GM18909 (cell line): ENCODE data around the gene AFF3.

ENCODE experiments used
- ATAC-seq: cut with Tn5 transposase; IDR thresholded peaks from one replicate; pipeline ENCODE4 v1.9.1; 2021; ENCODE audit warnings: mild to moderate bottlenecking; ENCODE audit not compliant: unreplicated experiment, poor library complexity

The AFF3 gene

DNA sequence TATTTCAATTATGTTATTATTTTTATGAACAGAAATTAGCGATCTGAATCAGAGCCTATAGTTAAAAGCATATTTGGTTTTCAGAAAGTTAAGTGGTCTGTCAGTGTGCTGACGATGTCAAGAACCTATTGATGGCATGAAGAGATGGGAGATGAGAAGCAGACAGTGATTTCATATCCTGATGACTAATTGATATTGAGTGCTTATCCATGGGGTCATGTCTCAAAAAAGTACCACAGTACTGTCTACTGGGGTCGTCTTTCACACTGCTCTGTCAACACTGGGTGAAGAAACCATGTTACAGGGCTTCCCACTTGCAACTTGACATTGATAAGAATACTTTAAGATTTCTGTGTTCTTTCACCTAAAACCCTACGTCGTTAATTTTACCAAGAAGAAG, 297.1 kb downstream of the AFF3 start:
- ATAC-seq, result no peak

DNA sequence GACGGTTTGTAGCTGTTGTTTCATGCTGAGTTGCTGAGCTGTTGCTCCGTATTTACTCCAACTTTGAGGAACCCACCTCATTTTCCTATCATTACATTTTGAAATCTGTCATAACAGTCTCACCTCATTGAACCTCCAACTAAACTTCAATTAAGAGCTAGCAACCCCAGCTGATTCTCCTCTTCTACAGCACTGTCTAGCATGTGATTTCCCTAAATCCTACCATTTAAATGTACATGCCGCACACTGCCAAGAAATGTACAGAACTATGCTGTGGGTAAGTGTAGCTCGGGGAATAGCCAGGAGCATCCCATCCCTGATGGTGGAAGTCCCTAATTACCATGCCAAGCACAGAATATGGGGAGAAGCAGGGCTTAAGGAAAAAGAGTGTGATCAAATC, 299.9 kb downstream of the AFF3 start:
- ATAC-seq, result no peak

GRCh38 chr2:99841749-99842148, 300.6 kb downstream of the AFF3 start:
- ATAC-seq, result no peak

DNA sequence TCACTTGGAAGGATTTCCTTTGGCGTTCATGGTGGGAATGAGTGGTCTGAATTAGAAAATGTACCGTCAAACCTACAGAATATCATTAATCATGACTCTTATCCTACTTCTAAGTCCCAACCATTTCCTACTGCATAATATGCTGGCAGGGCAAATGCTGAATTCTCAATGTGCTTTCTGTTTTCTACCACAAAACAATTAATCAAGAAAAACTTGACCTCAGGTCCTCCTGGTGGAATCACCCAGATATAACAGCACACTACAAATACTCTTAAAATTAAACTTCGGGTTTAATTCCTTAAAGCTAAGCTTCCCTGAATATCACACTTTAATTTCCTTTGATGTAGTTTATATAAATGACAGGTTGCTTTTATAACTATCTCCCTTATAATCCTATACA, 301.6 kb downstream of the AFF3 start:
- no peak for ATAC-seq

- no peak for ATAC-seq
Observed at GRCh38 chr2:99836690-99837605, 305.4 kb downstream of the AFF3 start.

DNA sequence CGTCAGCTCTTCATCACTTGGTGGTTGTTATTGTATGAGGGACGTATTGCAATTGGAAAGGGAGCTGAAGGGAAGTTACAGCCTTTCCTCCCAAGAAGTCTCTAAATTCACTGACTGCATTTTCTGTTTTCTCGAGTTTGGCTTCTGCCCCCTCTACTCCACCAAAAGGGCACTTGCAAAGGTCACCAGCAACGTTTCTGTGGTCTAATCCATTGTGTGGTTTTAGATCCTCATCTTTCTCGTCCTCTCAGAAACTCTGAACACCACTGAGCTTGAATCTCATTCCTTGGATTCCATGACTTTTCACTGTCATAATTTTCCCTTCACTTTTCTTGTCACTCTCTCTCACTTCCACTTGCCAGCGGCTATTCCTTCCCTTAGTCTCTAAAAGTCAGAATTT, 308.0 kb downstream of the AFF3 start:
- no peak for ATAC-seq

DNA sequence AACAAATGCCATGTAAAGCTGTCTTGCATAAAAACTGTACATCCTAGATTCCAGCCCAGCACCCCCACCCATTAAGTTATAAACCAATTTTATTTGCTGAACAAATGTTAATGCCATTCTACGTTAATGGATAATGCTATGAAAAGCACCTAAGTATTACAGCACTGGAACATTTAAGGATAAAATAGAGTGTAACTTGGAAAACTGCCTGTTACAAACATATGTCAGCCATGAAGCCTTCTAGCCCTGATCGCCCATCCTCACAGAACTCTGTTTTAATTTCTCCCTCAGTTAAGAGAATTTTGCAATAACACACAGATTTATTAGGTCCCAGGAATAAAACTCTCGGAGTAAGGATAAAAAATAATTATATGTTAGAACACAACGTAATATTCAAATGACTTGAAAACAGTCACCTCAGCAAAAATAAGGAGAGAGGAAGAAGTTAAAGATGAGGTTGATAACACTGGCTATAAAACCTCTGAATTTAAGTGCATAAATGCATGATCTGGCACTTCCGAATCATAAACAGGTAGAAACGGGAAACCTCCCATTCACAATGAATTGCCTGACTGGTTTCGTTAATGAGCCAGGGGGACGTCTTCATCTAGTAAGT, 308.7 kb downstream of the AFF3 start:
- no peak for ATAC-seq

- ATAC-seq, result no peak
Observed at GRCh38 chr2:99832926-99833325, 309.5 kb downstream of the AFF3 start.

DNA sequence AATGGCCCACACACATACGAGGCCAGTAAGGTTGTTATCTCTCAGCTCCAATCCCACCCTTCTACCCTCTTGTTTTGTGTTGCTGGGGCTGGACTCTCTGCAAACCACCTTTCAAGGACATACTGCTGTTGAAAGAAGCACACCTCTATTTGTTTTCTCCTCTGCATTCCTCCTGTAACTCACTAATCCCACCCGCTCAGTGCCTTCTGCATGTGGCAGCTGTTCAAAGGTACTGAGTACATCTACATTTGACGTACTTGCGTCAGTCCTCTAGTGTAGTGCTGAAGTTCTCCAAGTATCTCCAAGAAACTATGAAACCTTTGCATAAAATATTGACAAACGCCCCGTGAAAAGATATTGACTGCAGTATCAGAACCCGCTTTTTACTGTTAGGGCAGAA, 310.6 kb downstream of the AFF3 start:
- no peak for ATAC-seq

- no peak for ATAC-seq
Observed at GRCh38 chr2:99827296-99827999, 314.9 kb downstream of the AFF3 start.

- ATAC-seq, result no peak
Observed at GRCh38 chr2:99825630-99826029, 316.8 kb downstream of the AFF3 start.

DNA sequence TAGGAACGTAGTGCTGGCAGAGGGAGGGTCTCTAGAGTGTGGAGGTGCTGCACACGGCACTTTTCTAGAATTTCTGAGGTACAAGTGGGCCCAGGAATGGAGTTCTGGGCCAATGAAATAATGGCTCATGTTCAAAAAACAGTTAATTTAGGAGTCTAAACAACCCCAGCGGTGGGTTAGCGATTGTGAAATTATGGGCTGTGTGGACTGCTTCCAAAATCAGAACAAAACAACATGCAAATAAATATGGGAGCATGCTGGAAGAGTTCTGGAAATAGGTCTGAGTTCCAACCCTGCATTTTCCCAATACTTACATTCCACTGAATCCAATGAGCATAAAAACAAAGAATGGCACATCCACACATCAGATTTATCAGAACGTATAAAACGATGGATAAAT, 317.6 kb downstream of the AFF3 start:
- ATAC-seq, result no peak

DNA sequence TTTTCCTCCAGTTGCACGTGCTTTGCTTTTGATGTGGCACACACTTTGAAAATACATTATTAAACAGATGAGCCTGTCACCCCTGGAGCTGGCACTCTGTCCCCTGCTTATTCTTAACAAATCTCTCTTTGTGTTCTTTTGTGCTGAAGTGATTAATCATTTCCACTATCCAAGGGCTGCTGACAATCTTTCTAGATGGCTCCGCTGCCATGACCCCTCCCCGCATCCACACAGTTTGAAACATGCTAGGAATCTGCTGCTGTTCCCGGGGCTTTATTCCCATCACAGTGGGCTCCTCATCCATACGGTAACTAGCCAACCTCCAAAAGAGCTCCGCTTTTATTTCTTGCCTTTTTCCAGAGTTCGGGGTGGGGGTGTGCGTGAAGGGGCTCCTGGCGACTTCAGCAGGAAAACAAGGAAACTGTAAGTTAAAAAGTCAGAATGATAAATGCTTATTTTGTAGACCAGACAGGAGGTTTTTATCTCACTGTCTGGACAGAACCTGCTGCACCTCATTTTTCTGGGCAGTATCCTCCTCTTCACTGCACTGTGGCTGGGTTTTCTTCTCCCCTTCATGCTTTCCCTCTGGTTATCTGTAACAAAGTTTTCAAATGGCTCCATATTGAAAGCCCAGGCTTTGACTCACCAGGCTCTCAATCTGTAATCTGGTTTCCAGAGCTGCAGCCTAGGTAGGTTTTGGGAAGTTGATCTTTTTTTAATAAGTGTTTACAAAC, 319.7 kb downstream of the AFF3 start:
- ATAC-seq, result no peak

GRCh38 chr2:99821984-99822383, 320.4 kb downstream of the AFF3 start:
- ATAC-seq, result no peak

DNA sequence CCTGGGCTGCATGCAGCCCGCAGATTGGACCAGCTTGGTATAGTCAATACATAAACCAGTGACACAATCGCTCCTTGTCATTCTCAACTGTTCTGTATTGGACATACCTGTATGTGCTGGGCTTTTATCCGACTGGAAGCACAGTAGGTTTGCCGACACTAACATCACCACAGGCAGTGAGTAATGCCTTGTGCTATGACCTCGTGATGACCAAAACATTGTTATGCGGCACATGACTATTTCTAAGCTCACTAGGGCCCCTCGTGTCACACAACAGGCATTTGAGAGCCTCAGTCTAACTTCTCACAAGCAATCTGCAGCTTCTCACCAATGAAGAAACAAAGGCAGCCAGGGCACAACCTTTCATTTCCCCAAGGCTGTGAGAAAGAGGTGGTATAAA, 320.8 kb downstream of the AFF3 start:
- ATAC-seq, result no peak

DNA sequence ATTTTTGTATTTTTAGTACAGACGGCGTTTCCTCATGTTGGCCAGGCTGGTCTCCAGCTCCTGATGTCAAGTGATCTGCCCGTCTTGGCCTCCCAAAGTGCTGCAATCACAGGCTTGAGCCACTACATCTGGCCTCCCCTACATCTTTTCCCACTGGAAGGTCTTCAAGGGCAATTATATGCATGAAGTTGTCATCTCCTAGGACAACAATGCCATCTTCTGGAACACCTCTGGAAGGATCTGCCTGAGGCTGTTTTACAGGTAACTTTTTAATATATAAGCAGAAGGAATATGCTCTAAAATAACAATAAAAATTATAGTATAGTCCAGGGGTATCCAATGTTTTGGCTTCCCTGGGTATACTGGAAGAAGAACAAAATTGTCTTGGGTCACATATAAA, 321.4 kb downstream of the AFF3 start:
- ATAC-seq, result no peak

GRCh38 chr2:99819766-99820165, 322.6 kb downstream of the AFF3 start:
- ATAC-seq, result no peak

DNA sequence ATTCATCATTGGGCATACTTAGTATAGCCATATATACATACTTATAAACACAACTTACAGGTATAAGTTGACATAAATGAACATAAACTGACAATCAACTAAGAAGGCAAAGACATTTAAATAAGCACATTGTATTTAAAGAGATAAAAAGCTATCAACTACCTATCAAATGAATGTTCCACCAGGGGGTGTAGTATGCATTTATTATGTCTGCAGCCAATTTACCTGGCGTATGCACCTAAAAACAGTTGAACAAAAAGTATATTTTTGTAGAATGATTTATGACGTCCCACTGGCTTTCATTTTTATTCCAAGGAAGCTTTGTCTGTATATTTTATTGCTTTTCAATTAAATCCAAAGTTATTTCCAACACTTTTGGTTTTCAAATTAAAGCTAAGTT, 323.5 kb downstream of the AFF3 start:
- ATAC-seq, result no peak

DNA sequence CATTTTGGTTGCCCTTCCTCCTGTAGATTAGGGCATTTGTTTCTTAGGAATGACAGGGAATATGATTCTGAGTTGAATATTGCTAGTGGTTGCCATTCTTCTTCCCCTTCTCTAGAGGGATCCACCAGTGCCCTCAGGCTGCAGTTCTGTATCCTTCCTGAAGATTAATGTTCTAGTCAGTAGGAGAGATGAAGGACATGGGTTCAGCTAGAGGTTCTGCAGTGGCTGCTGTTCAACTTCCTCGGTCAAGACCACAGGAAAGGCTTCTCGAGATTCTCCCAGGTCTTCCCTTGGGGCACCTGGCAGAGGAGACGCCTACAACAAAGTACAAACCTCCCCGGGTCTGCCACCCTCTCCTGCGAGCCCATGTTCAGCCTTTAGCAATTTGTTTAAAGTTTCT, 325.5 kb downstream of the AFF3 start:
- ATAC-seq, result no peak

GRCh38 chr2:99812426-99812825, 330.0 kb downstream of the AFF3 start:
- no peak for ATAC-seq

- ATAC-seq, result no peak
Observed at GRCh38 chr2:99811544-99811943, 330.8 kb downstream of the AFF3 start.
